ENCODE results near the gene B4GALNT1.
"Not testable (repeated sequence)": the region's sequence is repeated elsewhere in the genome, so short reads cannot be mapped to it uniquely, and the experiment has no call there.

Gene B4GALNT1

DNA sequence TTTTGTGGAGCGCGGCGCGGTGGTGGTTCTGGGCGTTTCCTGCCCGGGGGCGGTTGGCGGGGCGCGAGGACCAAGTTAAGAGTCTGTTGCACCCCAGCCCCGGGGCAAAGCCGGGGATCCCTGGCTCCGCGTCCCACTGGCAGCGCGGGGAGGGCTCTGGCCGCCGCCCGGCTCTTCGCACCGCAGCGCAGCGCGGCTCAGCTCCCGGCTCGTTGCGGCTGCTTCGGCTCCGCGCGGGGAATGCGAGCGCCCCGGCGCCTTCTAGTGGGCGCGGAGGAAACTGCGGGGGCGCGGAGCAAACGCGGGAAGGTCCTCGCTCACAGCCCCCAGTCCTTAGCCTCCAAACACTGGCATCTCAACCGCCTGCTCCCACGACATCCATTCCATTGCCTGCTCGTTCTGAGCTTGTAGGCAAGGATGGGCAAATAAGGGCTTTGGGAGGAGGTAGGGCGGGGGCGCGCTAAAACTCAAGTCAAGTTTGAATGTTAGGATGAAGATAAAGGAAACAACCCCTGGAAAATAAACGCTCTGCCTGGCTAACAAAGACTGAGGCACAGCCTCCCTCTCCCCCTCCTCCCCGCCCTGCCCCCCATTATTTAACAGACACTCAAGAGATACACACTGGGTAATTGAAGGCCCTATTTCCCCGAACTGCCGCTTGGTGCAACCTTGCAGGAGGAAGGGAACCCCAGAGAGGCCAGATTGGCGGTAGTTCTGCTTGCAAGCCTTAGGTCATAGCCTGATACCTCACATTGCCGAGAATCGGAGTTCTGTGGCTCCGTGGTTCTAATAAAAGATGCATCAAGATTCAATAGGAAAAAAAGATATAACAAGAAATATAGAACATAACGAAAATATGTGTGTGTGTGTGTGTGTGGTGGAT is at the start of gene B4GALNT1:
Gene B4GALNT1, minus strand, starts transcription at position 244 of the 883 bp plus-strand sequence. CDS start 1,069 bp downstream, outside the sequence.
- DNase-seq = peak; percentile 78

DNA sequence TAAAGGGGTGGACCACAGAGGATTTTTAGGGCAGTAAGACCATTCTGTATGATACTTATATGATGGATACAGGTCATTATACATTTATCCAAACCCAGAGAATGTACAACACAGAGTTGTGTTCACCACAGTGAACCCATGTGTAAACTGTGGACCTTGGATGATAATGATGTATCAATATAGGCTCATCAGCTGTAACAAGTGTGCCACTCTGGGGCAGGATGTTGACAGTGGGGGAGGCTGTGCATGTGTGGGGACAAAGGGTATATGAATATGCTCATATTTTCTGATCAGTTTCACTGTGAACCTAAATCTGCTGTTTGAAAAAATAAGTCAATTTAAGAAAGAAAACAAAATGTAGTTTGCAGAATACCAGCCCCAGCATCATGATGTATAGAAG is 46.7 kb upstream of the B4GALNT1 start:
- DNase-seq = no peak

DNA sequence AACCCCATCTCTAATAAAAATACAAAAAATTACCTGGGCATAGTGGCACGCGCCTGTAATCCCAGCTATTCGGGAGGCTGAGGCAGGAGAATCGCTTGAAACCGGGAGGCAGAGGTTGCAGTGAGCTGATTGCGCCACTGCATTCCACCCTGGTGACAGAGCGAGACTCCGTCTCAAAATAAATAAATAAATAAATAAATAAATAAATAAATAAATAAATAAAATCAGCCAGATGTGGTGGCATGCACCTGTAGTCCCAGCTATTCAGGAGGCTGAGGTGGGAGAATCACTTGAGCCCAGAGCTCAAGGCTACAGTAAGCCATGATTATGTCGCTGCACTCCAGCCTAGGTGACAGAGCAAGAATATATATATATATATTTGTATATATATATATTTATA is 44.9 kb upstream of the B4GALNT1 start:
- not testable (repeated sequence) for DNase-seq

DNA sequence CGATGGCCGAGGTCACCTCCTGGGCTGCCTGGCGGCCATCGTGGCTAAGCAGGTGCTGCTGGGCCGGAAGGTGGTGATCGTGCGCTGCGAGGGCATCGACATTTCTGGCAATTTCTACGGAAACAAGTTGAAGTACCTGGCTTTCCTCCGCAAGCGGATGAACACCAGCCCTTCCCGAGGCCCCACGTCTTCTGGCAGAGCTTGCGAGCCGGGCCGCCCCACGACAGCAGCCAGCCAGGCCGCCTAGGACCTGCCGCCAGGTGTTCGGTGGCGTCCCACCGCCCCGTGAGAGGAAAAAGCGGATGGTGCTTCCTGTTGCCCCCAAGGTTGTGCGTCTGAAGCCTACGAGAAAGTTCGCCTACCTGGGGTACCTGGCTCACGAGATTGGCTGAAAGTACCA is 41.7 kb upstream of the B4GALNT1 start:
- no peak for DNase-seq

DNA sequence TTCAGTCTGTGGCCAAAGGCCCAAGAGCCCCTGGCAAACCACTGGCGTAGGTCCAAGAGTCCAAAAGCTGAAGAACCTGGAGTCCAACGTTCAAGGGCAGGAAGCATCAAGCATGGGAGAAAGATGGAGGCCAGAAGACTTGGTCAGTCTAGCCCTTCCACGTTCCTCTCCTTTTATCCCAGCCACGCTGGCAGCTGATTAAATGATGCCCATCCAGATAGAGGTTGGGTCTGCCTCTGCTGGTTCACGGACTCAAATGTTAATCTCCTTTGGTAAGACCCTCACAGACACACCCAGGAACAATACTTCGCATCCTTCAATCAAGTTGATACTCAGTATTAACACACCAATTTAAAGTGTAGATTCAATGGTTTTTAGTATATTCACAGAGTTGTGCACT is 39.8 kb upstream of the B4GALNT1 start:
- no peak for DNase-seq

DNA sequence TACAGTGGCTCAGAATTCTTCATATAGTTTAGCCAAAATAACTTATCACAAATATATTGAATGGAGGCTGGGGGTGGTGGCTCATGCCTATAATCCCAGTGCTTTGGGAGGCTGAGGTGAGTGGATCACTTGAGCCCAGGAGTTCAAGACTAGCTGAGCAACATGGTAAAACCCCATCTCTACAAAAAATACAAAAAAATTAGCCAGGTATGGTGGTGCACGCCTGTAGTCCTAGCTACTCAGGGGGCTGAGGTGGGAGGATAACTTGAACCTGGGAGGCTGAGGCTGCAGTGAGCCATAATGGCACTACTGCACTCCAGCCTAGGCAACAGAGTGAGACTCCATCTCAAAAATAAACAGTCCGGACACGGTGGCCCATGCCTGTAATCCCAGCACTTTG is 38.8 kb upstream of the B4GALNT1 start:
- not testable (repeated sequence) for DNase-seq

DNA sequence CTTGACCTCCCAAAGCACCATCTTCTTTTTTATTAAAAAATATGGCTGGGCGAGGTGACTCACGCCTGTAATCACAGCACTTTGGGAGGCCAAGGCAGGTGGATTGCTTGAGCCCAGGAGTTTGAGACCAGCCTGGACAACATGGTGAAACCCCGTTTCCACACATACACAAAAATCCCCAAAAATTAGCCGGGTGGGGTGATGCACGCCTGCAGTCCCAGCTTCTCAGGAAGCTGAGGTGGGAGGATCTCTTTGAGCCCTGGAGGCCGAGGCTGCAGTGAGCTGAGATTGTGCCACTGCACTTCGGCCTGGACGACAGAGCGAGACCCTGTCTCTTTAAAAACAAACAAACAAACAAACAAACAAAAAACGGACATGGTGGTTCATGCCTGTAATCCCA is 36.7 kb upstream of the B4GALNT1 start:
- not testable (repeated sequence) for DNase-seq

DNA sequence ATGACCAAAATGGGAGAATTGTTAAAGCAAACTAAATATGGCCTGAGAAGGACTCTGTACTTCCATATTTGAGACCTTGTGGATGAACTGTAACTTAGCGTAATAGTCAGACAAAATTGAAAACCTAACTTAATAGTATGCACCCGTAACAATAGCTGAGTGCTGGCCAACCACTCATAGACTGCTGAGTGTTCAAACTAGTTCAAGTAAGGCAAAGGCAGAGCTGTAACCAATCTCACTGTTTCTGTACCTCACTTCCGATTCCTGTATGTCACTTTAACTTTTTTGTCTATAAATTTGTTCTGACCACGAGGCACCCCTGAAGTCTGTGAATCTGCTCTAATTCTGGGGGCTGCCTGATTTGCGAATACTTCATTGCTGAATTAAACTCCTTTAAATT is 33.9 kb upstream of the B4GALNT1 start:
- no peak for DNase-seq

DNA sequence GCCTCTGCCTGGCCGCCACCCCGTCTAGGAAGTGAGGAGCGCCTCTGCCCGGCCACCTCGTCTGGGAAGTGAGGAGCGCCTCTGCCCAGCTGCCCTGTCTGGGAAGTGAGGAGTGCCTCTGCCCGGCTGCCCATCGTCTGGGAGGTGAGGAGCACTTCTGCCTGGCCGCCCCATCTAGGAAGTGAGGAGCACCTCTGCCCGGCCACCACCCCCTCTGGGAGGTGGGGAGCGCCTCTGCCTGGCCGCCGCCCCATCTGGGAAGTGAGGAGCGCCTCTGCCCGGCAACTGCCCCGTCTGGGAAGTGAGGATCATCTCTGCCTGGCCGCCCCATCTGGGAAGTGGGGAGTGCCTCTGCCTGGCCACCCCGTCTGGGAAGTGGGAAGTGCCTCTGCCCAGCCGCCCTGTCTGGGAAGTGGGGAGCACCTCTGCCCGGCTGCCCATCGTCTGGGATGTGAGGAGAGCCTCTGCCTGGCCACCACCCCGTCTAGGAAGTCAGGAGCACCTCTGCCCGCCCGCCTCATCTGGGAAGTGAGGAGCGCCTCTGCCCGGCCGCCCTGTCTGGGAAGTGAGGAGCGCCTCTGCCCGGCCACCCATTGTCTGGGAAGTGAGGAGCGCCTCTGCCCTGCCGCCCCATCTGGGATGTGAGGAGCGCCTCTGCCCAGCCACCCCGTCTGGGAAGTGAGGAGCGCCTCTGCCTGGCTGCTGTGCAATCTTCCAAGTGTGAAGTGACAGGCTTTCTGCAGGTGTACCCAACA is 32.2 kb upstream of the B4GALNT1 start:
- not testable (repeated sequence) for DNase-seq

DNA sequence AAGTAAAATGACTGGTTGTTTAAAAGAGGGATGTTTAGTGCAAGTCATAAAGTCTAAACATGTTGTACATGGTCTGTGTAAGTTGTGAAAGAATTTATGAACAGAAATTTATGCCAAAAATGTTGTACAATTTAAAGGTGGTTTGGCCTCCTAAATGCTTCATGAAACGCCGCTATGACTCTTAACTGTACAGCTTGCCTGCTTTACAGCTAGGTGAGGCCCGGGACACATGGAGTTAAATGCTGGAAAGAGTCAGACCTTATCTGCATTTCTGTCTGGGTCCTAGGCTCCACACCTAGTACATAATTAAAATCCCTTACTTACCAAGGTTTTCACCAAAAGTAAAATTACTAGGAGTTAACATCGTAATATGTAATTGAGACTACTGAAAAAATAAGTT is 28.4 kb upstream of the B4GALNT1 start:
- no peak for DNase-seq

DNA sequence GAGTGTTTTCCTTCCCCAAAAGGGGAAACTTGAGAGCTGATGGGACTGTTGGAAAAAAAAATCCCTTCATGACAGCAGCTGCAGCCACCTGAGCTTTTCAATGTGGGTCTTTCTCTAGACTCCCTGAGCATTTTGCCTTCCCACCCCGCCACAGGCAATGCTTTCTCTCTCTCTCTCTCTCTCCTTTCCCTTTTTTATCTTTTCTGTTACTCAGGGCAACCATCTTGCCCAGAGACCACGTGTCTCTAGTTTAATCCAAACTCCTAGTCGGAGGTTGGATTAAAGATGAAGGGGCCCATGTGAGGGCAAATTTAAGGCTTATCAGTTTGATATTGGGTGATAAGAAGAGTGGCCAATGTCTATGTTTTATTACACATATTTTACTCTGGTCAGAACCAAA is 25.9 kb upstream of the B4GALNT1 start:
- DNase-seq = no peak

DNA sequence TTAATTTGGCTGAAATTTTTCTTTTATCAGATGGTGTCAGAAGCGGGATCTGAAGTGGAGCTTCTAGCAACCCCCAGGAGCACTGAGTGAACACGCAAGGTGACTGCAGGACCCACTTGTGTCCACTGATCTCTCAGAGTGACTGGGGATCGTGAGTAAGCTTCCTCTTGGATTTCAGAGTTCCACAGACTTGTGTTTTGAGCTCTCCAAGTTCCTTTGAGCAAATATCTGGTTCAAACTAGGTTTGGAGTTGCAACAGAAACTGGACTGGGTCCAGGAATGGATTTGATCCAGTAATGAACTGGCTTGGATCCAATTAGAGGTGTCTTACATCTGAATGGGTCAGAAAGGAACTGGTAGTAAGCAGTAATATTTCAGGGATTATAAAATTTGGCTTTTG is 24.7 kb upstream of the B4GALNT1 start:
- no peak for DNase-seq

DNA sequence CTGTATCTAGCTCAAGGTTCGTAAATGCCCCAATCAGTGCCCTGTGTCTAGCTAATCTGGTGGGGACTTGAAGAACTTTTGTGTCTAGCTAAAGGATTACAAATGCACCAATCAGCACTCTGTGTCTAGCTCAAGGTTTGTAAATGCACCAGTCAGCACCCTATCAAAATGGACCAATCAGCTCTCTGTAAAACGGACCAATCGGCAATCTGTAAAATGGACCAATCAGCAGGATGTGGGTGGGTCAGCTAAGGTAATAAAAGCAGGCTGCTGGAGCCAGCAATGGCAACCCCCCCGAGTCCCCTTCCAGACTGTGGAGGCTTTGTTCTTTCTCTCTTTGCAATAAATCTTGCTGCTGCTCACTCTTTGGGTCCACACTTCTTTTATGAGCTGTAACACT is 23.4 kb upstream of the B4GALNT1 start:
- DNase-seq = not testable (repeated sequence)

DNA sequence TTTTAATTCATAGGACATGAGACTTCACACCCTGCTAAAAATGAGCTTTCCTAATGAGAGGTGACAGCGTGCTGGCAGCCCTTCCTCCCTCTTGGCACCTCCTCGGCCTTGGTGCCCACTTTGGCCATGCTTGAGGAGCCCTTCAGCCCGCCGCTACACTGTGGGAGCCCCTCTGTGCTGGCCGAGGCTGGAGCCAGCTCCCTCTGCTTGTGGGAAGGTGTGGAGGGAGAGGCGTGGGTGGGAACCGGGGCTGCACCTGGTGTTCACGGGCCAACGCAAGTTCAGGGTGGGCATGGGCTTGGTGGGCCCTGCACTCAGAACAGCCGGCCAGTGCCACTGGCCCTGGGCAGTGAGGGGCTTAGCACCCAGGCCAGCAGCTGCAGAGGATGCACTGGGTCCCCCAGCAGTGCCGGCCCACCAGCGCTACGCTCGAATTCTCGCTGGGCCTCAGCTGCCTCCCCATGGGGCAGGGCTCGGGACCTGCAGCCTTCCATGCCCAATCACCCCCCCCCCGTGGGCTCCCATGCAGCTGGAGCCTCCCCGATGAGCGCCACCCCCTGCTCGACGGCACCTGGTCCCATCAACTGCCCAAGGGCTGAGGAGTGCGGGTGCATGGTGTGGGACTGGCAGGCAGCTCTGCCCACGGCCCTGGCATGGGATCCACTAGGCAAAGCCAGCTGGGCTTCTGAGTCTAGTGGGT is 22.7 kb upstream of the B4GALNT1 start:
- no peak for DNase-seq

DNA sequence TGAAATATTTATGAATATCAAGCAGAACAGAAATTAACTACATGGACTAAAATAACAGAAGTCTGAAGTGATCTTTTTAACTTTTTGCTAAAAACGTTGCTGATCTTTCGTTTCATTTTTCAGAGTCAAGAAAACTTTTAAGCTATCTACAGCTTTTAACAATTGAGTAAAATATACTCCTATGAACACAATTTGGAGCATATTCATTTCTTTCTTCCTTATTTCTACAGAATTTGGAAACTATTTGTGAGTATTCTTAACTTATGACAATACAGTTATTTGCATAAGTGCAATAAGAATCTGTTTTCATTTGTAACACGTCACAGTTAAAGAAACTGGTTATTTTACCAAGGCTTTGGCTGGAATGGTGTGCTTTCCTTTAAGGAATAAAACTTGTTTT is 21.0 kb upstream of the B4GALNT1 start:
- no peak for DNase-seq

DNA sequence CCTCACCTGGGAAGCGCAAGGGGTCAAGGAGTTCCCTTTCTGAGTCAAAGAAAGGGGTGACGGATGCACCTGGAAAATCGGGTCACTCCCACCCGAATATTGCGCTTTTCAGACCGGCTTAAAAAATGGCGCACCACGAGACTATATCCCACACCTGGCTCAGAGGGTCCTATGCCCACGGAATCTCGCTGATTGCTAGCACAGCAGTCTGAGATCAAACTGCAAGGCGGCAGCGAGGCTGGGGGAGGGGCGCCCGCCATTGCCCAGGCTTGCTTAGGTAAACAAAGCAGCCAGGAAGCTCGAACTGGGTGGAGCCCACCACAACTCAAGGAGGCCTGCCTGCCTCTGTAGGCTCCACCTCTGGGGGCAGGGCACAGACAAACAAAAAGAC is 13.7 kb upstream of the B4GALNT1 start:
- not testable (repeated sequence) for DNase-seq

DNA sequence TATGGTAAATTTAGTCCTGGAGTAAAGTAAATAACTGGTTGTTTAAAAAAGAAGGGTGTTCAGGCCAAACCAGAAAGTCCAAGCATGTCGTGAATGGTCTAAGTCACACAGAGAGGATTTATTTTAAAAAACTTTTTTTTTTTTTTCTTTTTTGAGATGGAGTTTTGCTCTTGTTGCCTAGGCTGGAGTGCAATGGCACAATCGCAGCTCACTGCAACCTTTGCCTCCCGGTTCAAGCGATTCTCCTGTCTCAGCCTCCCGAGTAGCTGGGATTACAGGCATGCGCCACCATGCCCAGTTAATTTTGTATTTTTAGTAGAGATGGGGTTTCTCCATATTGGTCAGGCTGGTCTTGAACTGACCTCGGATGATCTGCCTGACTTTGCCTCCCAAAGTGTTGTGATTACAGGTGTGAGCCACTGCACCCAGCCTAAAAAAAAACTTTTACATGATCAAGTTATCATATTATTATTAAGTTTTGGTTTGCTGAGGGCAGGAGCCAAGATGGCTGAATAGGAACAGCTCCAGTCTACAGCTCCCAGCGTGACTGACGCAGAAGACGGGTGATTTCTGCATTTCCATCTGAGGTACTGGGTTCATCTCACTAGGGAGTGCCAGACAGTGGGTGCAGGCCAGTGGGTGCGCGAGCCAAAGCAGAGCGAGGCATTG is 13.1 kb upstream of the B4GALNT1 start:
- peak; percentile 40 for DNase-seq

DNA sequence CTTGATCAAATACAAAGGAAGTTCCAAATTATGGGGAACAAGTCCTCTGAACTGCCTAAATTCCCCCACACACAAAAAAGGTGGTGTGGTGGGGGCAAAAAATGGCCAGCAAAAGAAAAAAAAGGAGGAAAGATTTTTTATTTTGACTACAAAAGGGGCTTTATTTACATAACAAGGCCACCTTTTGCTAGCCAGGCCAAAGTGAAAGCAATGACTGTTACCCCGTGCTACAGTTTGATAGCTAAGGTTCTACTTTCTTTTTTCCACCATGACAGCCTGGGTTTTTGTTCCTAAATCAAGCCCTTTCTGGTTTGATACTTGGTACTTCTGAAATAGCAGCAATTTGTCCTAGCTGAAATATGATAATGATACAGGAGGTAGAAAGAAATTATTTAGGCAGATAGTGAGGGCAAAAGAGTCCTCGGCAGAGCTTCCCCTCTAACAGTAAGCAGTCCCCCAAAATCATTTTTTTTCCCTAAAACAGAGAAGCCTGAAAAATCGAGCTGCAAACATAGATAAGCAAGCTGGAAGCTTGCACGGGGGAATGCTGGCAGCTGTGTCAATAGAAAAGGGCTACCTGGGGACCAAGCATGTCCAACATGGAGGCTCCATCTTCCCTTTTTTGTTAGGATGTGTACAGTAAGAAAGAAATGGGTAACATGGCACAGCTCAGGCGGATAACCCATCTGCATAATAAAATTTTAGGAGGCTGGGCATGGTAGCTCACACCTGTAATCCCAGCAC is 8.9 kb upstream of the B4GALNT1 start:
- DNase-seq = no peak

DNA sequence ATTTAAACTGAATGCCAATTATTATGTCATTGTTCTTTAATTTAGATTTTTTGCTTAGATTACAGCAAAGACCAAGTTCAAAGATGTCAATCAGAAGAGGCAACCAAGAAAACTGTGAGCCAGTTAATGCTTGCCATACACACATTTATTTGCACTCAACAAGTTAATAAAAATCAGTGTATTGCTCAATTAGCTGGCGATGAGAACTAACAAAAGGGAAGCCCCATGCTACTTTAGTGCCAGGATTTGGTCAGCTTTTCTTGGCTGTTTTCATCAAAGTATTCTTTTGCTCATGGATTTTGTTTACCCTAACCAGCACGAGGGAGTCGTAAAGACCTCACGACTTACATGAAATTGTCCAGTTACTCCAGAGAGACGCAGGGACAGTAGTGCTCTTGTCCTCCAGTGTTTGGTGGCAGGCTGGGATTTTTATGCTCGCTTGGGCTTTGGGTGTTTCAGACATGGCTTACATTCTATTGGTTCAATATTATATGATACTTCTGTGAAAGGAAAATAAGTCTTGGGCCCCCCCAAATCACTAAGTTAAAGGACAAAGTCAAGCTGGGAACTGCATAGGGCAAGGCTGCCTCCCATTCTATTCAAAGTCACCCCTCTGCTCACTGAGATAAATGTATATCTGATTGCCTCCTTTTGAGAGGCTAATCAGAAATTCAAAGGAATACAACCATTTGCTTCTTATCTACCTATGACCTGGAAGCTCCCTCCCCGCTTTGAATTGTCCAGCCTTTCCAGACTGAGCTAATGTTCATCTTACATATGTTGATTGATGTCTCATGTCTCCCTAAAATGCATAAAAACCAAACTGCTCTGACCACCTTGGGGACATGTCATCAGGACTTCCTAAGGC is 7.4 kb upstream of the B4GALNT1 start:
- no peak for DNase-seq

DNA sequence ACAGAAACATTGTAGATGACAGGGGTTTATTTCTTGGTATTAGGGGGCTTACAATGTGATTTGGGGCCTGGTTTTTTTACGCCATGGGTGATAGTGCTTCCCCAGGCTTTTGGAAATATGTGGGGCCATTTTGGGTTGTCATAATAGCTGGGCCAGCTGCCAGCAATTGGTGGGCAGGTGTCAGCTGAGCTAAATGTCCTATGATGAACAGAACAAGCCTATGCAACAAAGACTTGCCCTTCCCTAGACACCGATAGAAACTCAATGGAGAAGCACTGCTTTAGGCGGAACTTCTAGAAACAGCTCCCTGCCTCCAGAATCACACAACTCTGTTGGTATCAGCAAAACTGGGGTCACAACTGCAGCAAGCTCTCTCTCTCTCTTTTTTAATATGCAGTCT is 5.1 kb upstream of the B4GALNT1 start:
- DNase-seq = no peak

DNA sequence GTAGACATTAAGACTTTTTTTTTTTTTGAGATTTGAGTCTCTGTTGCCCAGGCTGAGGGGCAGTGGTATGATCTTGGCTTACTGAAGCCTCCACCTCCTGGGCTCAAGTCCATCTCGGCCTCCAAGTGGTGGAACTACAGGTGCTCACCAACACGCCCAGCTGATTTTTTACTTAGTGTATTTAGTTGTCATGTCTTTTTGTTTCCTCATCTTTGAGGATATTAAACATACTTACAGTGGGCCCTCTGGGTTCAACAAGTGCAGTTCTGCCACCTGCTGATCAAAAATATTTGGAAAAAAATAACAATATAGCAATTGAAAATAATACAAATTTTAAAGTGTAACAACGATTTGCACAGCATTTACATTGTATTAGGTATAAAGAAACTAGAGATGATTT is 4.4 kb upstream of the B4GALNT1 start:
- peak; percentile 31 for DNase-seq

Measured in hematopoietic multipotent progenitor cell treated with erythropoietin and hydrocortisone succinate and interleukin-3 and kit ligand, for 4 days (in vitro differentiated cells).